Measurements from ENCODE around the gene SORCS2. TPM values are rescaled to one million over a fixed set of nuclear protein-coding genes. Genes with fewer than 3 reads are reported as not detected.

SORCS2 gene
- total RNA-seq, 1 donor from 2014 or later, result 3.0 TPM

DNA sequence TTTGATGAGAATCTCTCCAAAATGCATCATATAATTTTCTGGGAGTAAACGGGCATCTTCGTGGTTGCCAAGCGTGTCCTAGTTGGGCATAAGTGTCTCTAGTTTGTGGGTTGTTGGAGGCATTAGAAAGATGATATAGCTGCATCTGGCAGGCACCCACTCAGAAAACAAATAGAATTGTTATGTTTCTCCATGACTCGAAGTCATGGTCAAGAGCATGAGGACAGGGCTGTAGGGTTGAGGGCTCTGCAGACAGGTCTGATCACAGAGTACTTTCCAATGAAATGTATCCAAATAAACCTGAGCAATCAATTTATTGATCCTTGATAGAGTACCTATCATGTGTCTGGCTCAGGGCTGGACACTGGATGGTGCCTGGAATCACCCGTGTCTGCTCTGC is 82.7 kb downstream of the SORCS2 start:
- no peaks in the 10 kb centered on the region for H3K4me1 Mint-ChIP-seq (ENCODE audit: unreplicated experiment)
- peaks cover 47% of the 10 kb centered on the region for H3K27me3 Mint-ChIP-seq (ENCODE audit: unreplicated experiment)
- H3K4me3 Mint-ChIP-seq (ENCODE audit: unreplicated experiment), result no peak overlapping the region
- H3K9me3 Mint-ChIP-seq (ENCODE audit: unreplicated experiment), result no peaks in the 10 kb centered on the region
- H3K27ac Mint-ChIP-seq (ENCODE audit: unreplicated experiment), result no peak overlapping the region
- H3K36me3 Mint-ChIP-seq (ENCODE audit: unreplicated experiment), result no peaks in the 10 kb centered on the region
- TF ChIP-seq, protein P1, sequence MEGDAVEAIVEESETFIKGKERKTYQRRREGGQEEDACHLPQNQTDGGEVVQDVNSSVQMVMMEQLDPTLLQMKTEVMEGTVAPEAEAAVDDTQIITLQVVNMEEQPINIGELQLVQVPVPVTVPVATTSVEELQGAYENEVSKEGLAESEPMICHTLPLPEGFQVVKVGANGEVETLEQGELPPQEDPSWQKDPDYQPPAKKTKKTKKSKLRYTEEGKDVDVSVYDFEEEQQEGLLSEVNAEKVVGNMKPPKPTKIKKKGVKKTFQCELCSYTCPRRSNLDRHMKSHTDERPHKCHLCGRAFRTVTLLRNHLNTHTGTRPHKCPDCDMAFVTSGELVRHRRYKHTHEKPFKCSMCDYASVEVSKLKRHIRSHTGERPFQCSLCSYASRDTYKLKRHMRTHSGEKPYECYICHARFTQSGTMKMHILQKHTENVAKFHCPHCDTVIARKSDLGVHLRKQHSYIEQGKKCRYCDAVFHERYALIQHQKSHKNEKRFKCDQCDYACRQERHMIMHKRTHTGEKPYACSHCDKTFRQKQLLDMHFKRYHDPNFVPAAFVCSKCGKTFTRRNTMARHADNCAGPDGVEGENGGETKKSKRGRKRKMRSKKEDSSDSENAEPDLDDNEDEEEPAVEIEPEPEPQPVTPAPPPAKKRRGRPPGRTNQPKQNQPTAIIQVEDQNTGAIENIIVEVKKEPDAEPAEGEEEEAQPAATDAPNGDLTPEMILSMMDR (IDR thresholded peaks at IDR 0.05), result no peak
- DNase-seq (ENCODE audit: extremely low spot score, unreplicated experiment), result no peak

DNA sequence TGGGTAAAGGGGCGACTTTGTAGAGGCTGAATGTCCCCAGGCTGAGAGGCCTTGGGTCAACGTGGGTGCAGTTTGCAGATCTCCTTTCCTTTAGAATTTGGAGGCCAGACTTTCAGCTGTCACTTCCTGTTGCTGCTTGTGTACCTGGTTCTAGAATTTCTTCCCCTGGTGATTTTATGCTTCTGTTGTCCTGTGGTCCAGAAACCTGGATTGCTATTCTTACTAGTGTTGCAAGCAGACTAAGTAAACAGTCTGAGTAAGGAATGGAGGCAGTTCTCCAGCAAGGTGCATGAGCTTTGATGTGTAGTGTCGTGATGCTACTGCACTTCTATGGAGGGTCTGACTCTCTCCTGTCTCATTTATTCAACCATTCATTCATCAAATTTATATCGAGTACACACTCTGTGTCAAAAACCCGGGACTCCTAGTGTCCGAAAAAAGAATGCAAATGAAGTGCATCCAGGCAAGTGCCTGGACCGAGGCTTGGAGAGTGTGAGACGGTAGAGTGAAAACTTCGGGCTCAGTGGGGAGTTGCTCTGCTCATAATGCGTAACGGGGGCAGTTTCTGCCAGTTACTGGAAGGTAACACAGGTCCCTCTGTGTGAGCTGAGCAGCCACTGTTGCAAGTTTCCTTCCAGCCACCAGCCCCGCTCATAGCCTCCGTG is 83.3 kb downstream of the SORCS2 start:
- H3K36me3 Mint-ChIP-seq (ENCODE audit: unreplicated experiment), result no peaks in the 10 kb centered on the region
- H3K27ac Mint-ChIP-seq (ENCODE audit: unreplicated experiment), result no peak overlapping the region
- no peak overlapping the region for H3K4me3 Mint-ChIP-seq (ENCODE audit: unreplicated experiment)
- no peak for DNase-seq (ENCODE audit: extremely low spot score, unreplicated experiment)
- peaks cover 1% of the 10 kb centered on the region for H3K4me1 Mint-ChIP-seq (ENCODE audit: unreplicated experiment)
- H3K9me3 Mint-ChIP-seq (ENCODE audit: unreplicated experiment), result no peaks in the 10 kb centered on the region
- TF ChIP-seq, protein P1 (IDR thresholded peaks at IDR 0.05), result no peak
- H3K27me3 Mint-ChIP-seq (ENCODE audit: unreplicated experiment), result peaks cover 45% of the 10 kb centered on the region

DNA sequence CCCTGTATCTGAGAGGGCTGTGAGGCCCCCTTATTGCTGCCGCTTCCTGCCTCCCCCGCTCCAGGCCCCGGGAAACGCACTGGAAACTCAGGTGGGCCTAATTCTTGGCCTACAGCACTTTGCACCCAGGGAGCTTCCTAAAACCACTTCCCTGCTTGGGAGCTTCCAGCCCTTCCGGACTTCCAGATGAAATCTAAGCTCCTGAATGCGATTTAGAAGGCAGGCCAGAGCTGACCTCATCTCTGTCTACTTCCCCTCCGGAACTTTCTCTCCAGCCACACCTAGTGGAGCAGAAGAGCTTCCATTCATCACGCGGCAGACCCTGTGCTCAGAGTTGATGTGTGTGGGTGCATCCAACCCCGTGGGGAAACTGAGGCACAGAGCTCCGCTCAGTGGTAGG is 84.2 kb downstream of the SORCS2 start:
- Mint-ChIP-seq H3K27ac (ENCODE audit: unreplicated experiment) (no peak overlapping the region), H3K4me3 (ENCODE audit: unreplicated experiment) (no peak overlapping the region), H3K36me3 (ENCODE audit: unreplicated experiment) (no peaks in the 10 kb centered on the region), H3K9me3 (ENCODE audit: unreplicated experiment) (no peaks in the 10 kb centered on the region), H3K27me3 (ENCODE audit: unreplicated experiment) (peaks cover 47% of the 10 kb centered on the region), H3K4me1 (ENCODE audit: unreplicated experiment) (peaks cover 4% of the 10 kb centered on the region)
- TF ChIP-seq, protein P1 (IDR thresholded peaks at IDR 0.05), result no peak
- no peak for DNase-seq (ENCODE audit: extremely low spot score, unreplicated experiment)

DNA sequence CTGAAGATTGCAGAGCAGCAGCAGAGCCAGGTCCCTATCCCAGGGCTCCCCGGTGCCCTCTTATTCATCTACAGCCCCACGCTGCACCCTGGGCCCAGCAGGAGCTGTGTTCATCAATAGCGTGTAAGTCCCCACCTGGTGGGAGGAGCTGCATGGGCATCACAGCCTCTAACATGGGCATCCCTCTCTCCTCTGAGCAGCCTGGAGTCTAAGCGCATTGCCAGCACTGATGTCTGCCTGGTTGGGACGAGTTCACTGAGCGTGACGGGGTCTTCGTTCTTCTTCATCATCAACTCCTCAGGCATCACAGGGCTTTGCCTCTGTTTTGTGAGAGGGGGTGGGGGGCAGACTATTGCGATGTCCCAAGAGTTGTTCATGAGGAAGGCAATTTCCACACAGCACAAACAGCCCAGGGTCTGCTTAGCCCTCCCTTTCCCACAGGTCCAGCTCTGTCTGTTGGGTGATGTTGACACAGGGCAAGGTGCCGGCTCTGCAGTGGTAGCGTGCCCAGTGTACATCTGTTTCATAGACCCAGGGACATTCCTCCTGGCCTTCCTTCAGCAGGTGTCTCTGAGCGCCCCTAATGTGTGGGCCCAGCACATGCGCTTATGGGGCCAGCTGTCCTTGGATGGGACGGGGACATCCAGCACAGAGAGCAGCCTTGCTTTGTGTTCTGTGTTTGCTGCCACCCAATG is 85.9 kb downstream of the SORCS2 start:
- Mint-ChIP-seq H3K27me3 (ENCODE audit: unreplicated experiment) (peaks cover 53% of the 10 kb centered on the region), H3K36me3 (ENCODE audit: unreplicated experiment) (no peaks in the 10 kb centered on the region), H3K9me3 (ENCODE audit: unreplicated experiment) (no peaks in the 10 kb centered on the region), H3K4me1 (ENCODE audit: unreplicated experiment) (peaks cover 4% of the 10 kb centered on the region), H3K27ac (ENCODE audit: unreplicated experiment) (no peak overlapping the region), H3K4me3 (ENCODE audit: unreplicated experiment) (no peak overlapping the region)
- TF ChIP-seq, protein P1 (IDR thresholded peaks at IDR 0.05), result no peak
- DNase-seq (ENCODE audit: extremely low spot score, unreplicated experiment), result no peak

DNA sequence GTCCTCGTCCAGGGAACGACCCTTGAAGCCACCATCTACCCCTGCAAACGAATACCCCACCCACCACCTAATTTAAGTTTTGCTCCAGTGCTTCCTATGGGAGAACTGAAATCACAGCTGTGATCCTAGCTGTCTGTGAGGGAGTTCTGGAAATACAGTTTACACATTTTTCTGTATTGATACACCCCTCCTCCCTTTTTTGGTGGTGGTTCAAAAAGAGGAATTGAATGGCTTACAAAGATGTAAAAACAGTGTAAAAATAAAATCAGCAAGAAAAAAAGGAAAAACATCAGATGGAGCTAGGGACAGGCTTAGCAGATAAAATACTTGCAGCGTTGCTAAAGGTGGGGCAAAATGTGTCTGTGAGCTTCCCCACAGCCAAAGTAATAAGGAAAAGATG is 86.6 kb downstream of the SORCS2 start:
- H3K4me3 Mint-ChIP-seq (ENCODE audit: unreplicated experiment), result no peak overlapping the region
- no peak overlapping the region for H3K27ac Mint-ChIP-seq (ENCODE audit: unreplicated experiment)
- H3K27me3 Mint-ChIP-seq (ENCODE audit: unreplicated experiment), result peaks cover 46% of the 10 kb centered on the region
- no peaks in the 10 kb centered on the region for H3K9me3 Mint-ChIP-seq (ENCODE audit: unreplicated experiment)
- no peak for DNase-seq (ENCODE audit: extremely low spot score, unreplicated experiment)
- H3K36me3 Mint-ChIP-seq (ENCODE audit: unreplicated experiment), result no peaks in the 10 kb centered on the region
- TF ChIP-seq, protein P1 (IDR thresholded peaks at IDR 0.05), result no peak
- H3K4me1 Mint-ChIP-seq (ENCODE audit: unreplicated experiment), result peaks cover 4% of the 10 kb centered on the region
